K562 (cell line): ENCODE measurements around the gene HIVEP3. TPM values are rescaled to one million over a fixed set of nuclear protein-coding genes. Genes with fewer than 3 reads are reported as not detected.

Experiments used
- ATAC-seq: fragments of 200-7000 bp; cut with Tn5 transposase; 3 replicates; pipeline ENCODE4 v1.9.1; 2020; ENCODE audit warnings: moderate library complexity
- BruUV-seq: library from RNA; stranded (reverse); fragments of 400-500 nt; replicated peaks from 2 replicates; lab custom pipeline; 2021; lab: Mats Ljungman, UMichigan
- CTCF ChIA-PET: fragments of 300-600 bp; formaldehyde crosslinking; extraction: SDS; loops from one replicate; lab custom pipeline; 2021; ENCODE audit warnings: low intra/inter-chr PET ratio; lab: Yijun Ruan, JAX
- POLR2A ChIA-PET: fragments of 300-600, 350-650 bp; sonication (Branson Sonifier 250); formaldehyde crosslinking; extraction: SDS; loops from one replicate; lab custom pipeline; 2021; ENCODE audit warnings: antibody characterized with exemption, inconsistent platforms; lab: Yijun Ruan, JAX
- DNase-seq, 4 experiments: peaks; one replicate each; pipeline versions ENCODE4 v3.0.0 to v3.0.0-alpha.2; 2011 to 2018; ENCODE audit warnings: low spot score in 3 of 4, mixed read lengths in 3 of 4; ENCODE audit errors: extremely low read depth in 1 of 4
- FAIRE-seq: peaks from 2 replicates; lab custom pipeline; 2011; peaks lifted over from hg19 to GRCh38; lab: Jason Lieb, UNC
- H2AFZ ChIP-seq: 2 replicates; pipeline ENCODE4 v1.6.0; 2011; ENCODE audit warnings: low read depth, low read length, control low read depth, inconsistent platforms
- H3K27ac ChIP-seq: fragments of 200-600 bp; 3 replicates; pipeline ENCODE4 v1.8.0; 2011; ENCODE audit warnings: low read depth, mild to moderate bottlenecking, control low read depth, inconsistent platforms, low read length, moderate library complexity, mixed read lengths; ENCODE audit errors: extremely low read depth
- H3K27me3 ChIP-seq, 2 experiments: fragments of 300-600 bp in 1 of 2; 2 replicates in 1 of 2; 3 replicates in 1 of 2; pipeline versions ENCODE4 v1.6.0 to v1.8.0; 2011; ENCODE audit warnings: inconsistent platforms in 2 of 2, low read length in 2 of 2, mild to moderate bottlenecking in 1 of 2, mixed read lengths in 1 of 2, moderate library complexity in 1 of 2; ENCODE audit not compliant: control insufficient read depth in 2 of 2, insufficient read depth in 2 of 2
- H3K36me3 ChIP-seq: fragments of 300-600 bp; 3 replicates; pipeline ENCODE4 v1.8.0; 2011; ENCODE audit warnings: mild to moderate bottlenecking, low read length, inconsistent platforms; ENCODE audit not compliant: control insufficient read depth, insufficient read depth
- H3K4me1 ChIP-seq, 2 experiments: fragments of 200-600 bp in 1 of 2; replicated peaks in 1 of 2; 2 replicates in 1 of 2; 3 replicates in 1 of 2; pipeline versions ENCODE4 v1.5.1 to v1.8.0; 2011; ENCODE audit warnings: inconsistent platforms in 2 of 2, low read length in 2 of 2, mild to moderate bottlenecking in 1 of 2, mixed read lengths in 1 of 2, moderate library complexity in 1 of 2; ENCODE audit not compliant: control insufficient read depth in 2 of 2, insufficient read depth in 2 of 2
- H3K4me2 ChIP-seq: 2 replicates; pipeline ENCODE4 v1.6.1; 2011; ENCODE audit warnings: low read length, control low read depth, inconsistent platforms, mixed read lengths; ENCODE audit not compliant: insufficient read depth
- H3K4me3 ChIP-seq: fragments of 200-600 bp; sonication (generic), shearing (Covaris generic); 2 replicates; pipeline ENCODE4 v1.5.1; 2016; ENCODE audit warnings: control low read depth, inconsistent platforms
- H3K79me2 ChIP-seq: fragments of 200-600 bp; 3 replicates; pipeline ENCODE4 v1.8.0; 2011; ENCODE audit warnings: low read length, inconsistent platforms; ENCODE audit not compliant: control insufficient read depth, insufficient read depth
- H3K9ac ChIP-seq, 2 experiments: 2 replicates each; pipeline versions ENCODE4 v1.6.0 to v1.6.1; 2011; ENCODE audit warnings: low read depth in 2 of 2, low read length in 2 of 2, control low read depth in 1 of 2, inconsistent platforms in 1 of 2, mild to moderate bottlenecking in 1 of 2, mixed read lengths in 1 of 2; ENCODE audit not compliant: insufficient read depth in 1 of 2
- H3K9me1 ChIP-seq: one replicate; pipeline ENCODE4 v1.6.0; 2011; ENCODE audit warnings: inconsistent platforms, mild to moderate bottlenecking, low read length, moderate library complexity; ENCODE audit not compliant: control insufficient read depth, insufficient read depth
- H3K9me3 ChIP-seq: replicated peaks from 2 replicates; pipeline ENCODE4 v1.5.1; 2011; ENCODE audit warnings: low read depth, low read length, inconsistent platforms; ENCODE audit not compliant: control insufficient read depth, insufficient read depth
- H4K20me1 ChIP-seq: replicated peaks from 2 replicates; pipeline ENCODE4 v1.6.1; 2011; ENCODE audit warnings: low read length, inconsistent platforms, mixed read lengths; ENCODE audit not compliant: control insufficient read depth, insufficient read depth
- CBFA2T2 ChIP-seq: fragments of 450-650 bp; conservative IDR thresholded peaks from 2 replicates; pipeline ENCODE4 v1.6.1; 2017; ENCODE audit warnings: mild to moderate bottlenecking
- CTCF ChIP-seq, 3 experiments: IDR thresholded peaks in 2 of 3; conservative IDR thresholded peaks in 1 of 3; 2 replicates each; pipeline ENCODE4 v1.5.1; 2011 to 2012; ENCODE audit warnings: low read length in 3 of 3, mild to moderate bottlenecking in 3 of 3, control low read depth in 2 of 3, improper control_type of control experiment in 1 of 3, inconsistent platforms in 1 of 3, low read depth in 1 of 3, mixed read lengths in 1 of 3, moderate library complexity in 1 of 3; ENCODE audit not compliant: insufficient read depth in 2 of 3
- RAD21 ChIP-seq, 2 experiments: fragments of 250-450 bp in 1 of 2; fragments of 450-650 bp in 1 of 2; sonication (Bioruptor Pico) in 1 of 2; formaldehyde crosslinking in 1 of 2; IDR thresholded peaks in 1 of 2; conservative IDR thresholded peaks in 1 of 2; 2 replicates each; pipeline versions ENCODE4 v1.4.0 to v1.8.0; 2020 to 2022; ENCODE audit warnings: mild to moderate bottlenecking in 2 of 2, moderate library complexity in 1 of 2
- RAD51 ChIP-seq: fragments of 450-650 bp; IDR thresholded peaks from 2 replicates; pipeline ENCODE4 v1.7.1; 2016; ENCODE audit warnings: low read depth, mild to moderate bottlenecking, borderline replicate concordance
- RNF2 ChIP-seq: sonication (generic); IDR thresholded peaks from 2 replicates; pipeline ENCODE4 v1.6.1; 2016
- TCF15 ChIP-seq: fragments of 250-450 bp; sonication (Bioruptor Pico); IDR thresholded peaks from 2 replicates; pipeline ENCODE4 v1.8.0; 2022; ENCODE audit warnings: moderate library complexity, mild to moderate bottlenecking, inconsistent platforms
- TFE3 ChIP-seq: fragments of 450-650 bp; formaldehyde crosslinking; IDR thresholded peaks from 2 replicates; pipeline ENCODE4 v1.4.0; 2020; ENCODE audit warnings: mild to moderate bottlenecking, mixed read lengths
- TOE1 ChIP-seq, 2 experiments: fragments of 450-650 bp in 1 of 2; sonication (generic) in 1 of 2; formaldehyde crosslinking in 1 of 2; IDR thresholded peaks; 2 replicates each; pipeline versions ENCODE4 v1.7.1 to v1.8.0; 2016 to 2022; ENCODE audit warnings: borderline replicate concordance in 2 of 2, mild to moderate bottlenecking in 2 of 2, antibody characterized with exemption in 1 of 2, inconsistent platforms in 1 of 2, low read depth in 1 of 2, missing genetic modification reagents in 1 of 2, moderate library complexity in 1 of 2
- USF2 ChIP-seq: sonication (generic); formaldehyde crosslinking; IDR thresholded peaks from 2 replicates; pipeline ENCODE4 v1.5.0; 2020; ENCODE audit warnings: missing genetic modification reagents
- ZBTB11 ChIP-seq, 3 experiments: fragments of 200-800 bp in 1 of 3; fragments of 250-450 bp in 1 of 3; fragments of 450-650 bp in 1 of 3; sonication (Bioruptor Pico) in 1 of 3; sonication (Bioruptor generic) in 1 of 3; formaldehyde crosslinking in 1 of 3; IDR thresholded peaks; 2 replicates each; pipeline versions ENCODE4 v1.6.1 to v1.8.0; 2016 to 2022; ENCODE audit warnings: mild to moderate bottlenecking in 2 of 3, missing genetic modification characterization in 2 of 3, missing compliant biosample characterization in 1 of 3, moderate library complexity in 1 of 3
- WGBS: fragments of 100-300 bp; shearing (Covaris generic); methylation state at CpG from one replicate; pipeline ENCODE4 v1.1.6; 2016; ENCODE audit warnings: low coverage, mixed read lengths; ENCODE audit not compliant: insufficient coverage; ENCODE audit errors: missing lambda C conversion rate; 5-methylcytosine and 5-hydroxymethylcytosine counted together
- in situ Hi-C: fragments of 300-500 bp; cut with MboI; formaldehyde crosslinking; loops from 4 replicates; pipeline ENCODE4 v1.15.0; 2018; ENCODE audit warnings: inconsistent platforms, mixed read lengths
- intact Hi-C: fragments of 100-400 bp; cut with micrococcal nuclease; formaldehyde crosslinking; loops from 2 replicates; pipeline ENCODE4 v1.14.2; 2022
- polyA plus RNA-seq, 8 experiments: library from polyadenylated mRNA; depleted of rRNA in 4 of 8; stranded (reverse) in 5 of 8; unstranded in 3 of 8; fragments of >200 nt; fragmentation: Nextera tagmentation in 2 of 8; fragmentation: Illumina TruSeq in 1 of 8; extraction: Ambion mirVana in 2 of 8; extraction: Trizol in 1 of 8; gene quantifications; 2 replicates each; pipeline versions ENCODE4 v1.2.1 to v1.2.3, GENCODE V29; 2011 to 2014; ENCODE audit warnings: inconsistent platforms in 1 of 8, missing spikeins in 1 of 8
- total RNA-seq, 7 experiments: library from RNA; depleted of rRNA in 6 of 7; stranded (reverse); fragments of >200 nt in 6 of 7; fragmentation: Illumina TruSeq in 2 of 7; extraction: Trizol in 2 of 7; gene quantifications; 2 replicates each; pipeline versions ENCODE4 v1.2.1 to v1.2.3, GENCODE V29; 2011 to 2021; ENCODE audit warnings: low replicate concordance in 1 of 7

HIVEP3 gene
- total and polyA plus RNA-seq, 9 of the 15 experiments (the other 6 are each of a cell fraction or from before 2014, with no cell fraction given), result 0.09 to 0.58 (median 0.34) TPM; not detected in 1

- Histone ChIP-seq H3K9ac (no peak overlapping the region), H2AFZ (no peak overlapping the region), H3K4me2 (no peak overlapping the region)
- in situ Hi-C loops (no loop called here), intact Hi-C loops (no loop called here)
- TF ChIP-seq USF2 (CRISPR knock-in tag) (0 out of 2 replicates have a peak, but pooled peaks have one; percentile 8), RAD21 (CRISPR knock-in tag; conservative IDR thresholded peaks at IDR 0.05 in 1 of 2, IDR thresholded peaks at IDR 0.05 in 1 of 2) (peak; percentile 38 to 47; a peak in 3 of 4 replicates), CTCF (IDR thresholded peaks at IDR 0.05 in 2 of 3, conservative IDR thresholded peaks at IDR 0.05 in 1 of 3; ENCODE audit: insufficient read depth in 2 of 3, low read depth in 1 of 3, low read length in 3 of 3) (peak in 1 of 3 experiments; percentile 47; a peak in 2 of 6 replicates), RNF2 (no peak), CBFA2T2 (peak; percentile 28; the same call in 1 of the 2 replicates), TCF15 (CRISPR knock-in tag) (no peak), RAD51 (peak; percentile 77), TFE3 (CRISPR knock-in tag) (peak; percentile 94), TOE1 (IDR thresholded peaks at IDR 0.05; ENCODE audit: borderline replicate concordance) (peak; percentile 53; the same call in 1 of the 2 replicates), TOE1 (CRISPR knock-in tag; IDR thresholded peaks at IDR 0.05; ENCODE audit: borderline replicate concordance, low read depth) (no peak), ZBTB11 (CRISPR knock-in tag; IDR thresholded peaks at IDR 0.05) (no peak)
- TF ChIP-seq, all 486 proteins: peak for 7
- no peak overlapping the region for H3K27ac ChIP-seq
- DNase-seq (peak in 1 of 4 experiments; percentile 9), FAIRE-seq (peak; percentile 70), ATAC-seq (no peak)
- no TSS peak for BruUV-seq
- CTCF ChIA-PET, result interaction anchor here (0.7 kb wide), 1 partner anchor 221 kb away, joined by 3 read pairs; no protein-coding TSS in a partner anchor
- H3K4me1 ChIP-seq, result no peaks in the 10 kb centered on the region
- POLR2A ChIA-PET, result no interaction called here
- WGBS, result 0% methylated on average over 5 of the region's 5 CpGs
- no peaks in the 10 kb centered on the region for H3K9me1 ChIP-seq
- H3K4me3 ChIP-seq, result no peak overlapping the region
- no peaks in the 10 kb centered on the region for H4K20me1 ChIP-seq
- H3K27me3 ChIP-seq, result peaks cover 0 to 5% of the 10 kb centered on the region in 2 experiments; a peak in 1 of 5 replicates
- H3K79me2 ChIP-seq, result no peaks in the 10 kb centered on the region
- H3K36me3 ChIP-seq, result no peaks in the 10 kb centered on the region
- no peaks in the 10 kb centered on the region for H3K9me3 ChIP-seq
These were observed 123.4 kb downstream of the HIVEP3 start for GRCh38 chr1:41795205-41795762.
